ENCODE data around the gene TUBA8.

DNA sequence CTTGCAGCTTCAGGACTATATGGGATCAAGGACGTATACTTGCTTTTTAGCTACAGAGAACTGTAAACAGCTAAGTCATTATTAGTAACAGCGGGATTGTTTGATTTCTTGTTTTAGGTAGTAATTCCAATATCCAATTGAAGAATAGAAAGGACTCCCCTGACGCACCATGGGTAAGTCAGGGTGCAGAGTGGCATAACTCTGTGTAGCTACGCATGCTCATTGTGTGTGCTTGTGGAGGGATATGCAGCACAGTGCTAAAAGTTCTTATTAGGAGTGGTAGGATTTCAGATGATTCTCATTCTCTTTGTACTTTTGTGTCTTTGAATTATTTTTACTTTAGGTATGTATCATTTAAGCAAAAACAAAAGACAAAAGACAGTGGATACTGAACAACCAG is 40.6 kb upstream of the TUBA8 start:
- TF ChIP-seq EP300 (IDR thresholded peaks at IDR 0.05; ENCODE audit: borderline replicate concordance), result no peak
- no peak for TF ChIP-seq EGR1 (IDR thresholded peaks at IDR 0.05)
- no peak for TF ChIP-seq CEBPB (IDR thresholded peaks at IDR 0.05)
- no peak for TF ChIP-seq YY1 (IDR thresholded peaks at IDR 0.05; ENCODE audit: low read depth)
- TF ChIP-seq, protein P1, sequence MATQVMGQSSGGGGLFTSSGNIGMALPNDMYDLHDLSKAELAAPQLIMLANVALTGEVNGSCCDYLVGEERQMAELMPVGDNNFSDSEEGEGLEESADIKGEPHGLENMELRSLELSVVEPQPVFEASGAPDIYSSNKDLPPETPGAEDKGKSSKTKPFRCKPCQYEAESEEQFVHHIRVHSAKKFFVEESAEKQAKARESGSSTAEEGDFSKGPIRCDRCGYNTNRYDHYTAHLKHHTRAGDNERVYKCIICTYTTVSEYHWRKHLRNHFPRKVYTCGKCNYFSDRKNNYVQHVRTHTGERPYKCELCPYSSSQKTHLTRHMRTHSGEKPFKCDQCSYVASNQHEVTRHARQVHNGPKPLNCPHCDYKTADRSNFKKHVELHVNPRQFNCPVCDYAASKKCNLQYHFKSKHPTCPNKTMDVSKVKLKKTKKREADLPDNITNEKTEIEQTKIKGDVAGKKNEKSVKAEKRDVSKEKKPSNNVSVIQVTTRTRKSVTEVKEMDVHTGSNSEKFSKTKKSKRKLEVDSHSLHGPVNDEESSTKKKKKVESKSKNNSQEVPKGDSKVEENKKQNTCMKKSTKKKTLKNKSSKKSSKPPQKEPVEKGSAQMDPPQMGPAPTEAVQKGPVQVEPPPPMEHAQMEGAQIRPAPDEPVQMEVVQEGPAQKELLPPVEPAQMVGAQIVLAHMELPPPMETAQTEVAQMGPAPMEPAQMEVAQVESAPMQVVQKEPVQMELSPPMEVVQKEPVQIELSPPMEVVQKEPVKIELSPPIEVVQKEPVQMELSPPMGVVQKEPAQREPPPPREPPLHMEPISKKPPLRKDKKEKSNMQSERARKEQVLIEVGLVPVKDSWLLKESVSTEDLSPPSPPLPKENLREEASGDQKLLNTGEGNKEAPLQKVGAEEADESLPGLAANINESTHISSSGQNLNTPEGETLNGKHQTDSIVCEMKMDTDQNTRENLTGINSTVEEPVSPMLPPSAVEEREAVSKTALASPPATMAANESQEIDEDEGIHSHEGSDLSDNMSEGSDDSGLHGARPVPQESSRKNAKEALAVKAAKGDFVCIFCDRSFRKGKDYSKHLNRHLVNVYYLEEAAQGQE (IDR thresholded peaks at IDR 0.05; ENCODE audit: low read depth), result no peak
- TF ChIP-seq TCF12 (IDR thresholded peaks at IDR 0.05; ENCODE audit: low read depth), result no peak
- TF ChIP-seq CREB1 (IDR thresholded peaks at IDR 0.05; ENCODE audit: low read depth), result no peak
- no peak for TF ChIP-seq FOXM1 (IDR thresholded peaks at IDR 0.05; ENCODE audit: borderline replicate concordance, low read depth)
- TF ChIP-seq RAD21 (IDR thresholded peaks at IDR 0.05; ENCODE audit: low read depth), result no peak
- TF ChIP-seq MAX (IDR thresholded peaks at IDR 0.05), result no peak
- no peak for TF ChIP-seq TEAD4 (IDR thresholded peaks at IDR 0.05)
- TF ChIP-seq NFIC (IDR thresholded peaks at IDR 0.05), result no peak
- no peak for TF ChIP-seq TAF1 (IDR thresholded peaks at IDR 0.05; ENCODE audit: low read depth)
